ENCODE measurements around the gene N4BP2. TPM values are rescaled to one million over a fixed set of nuclear protein-coding genes. Genes with fewer than 3 reads are reported as not detected.

Gene N4BP2
- total and polyA plus RNA-seq, 9 donors: 3.5 to 21.3 (median 10.6) TPM

- peaks cover 2% of the 10 kb centered on the region for H3K4me1 ChIP-seq (ENCODE audit: insufficient read depth)
- no peaks in the 10 kb centered on the region for H3K27me3 ChIP-seq
- WGBS, 3 donors: 45 to 66% (median 45%) methylated on average over 14 of the region's 14 CpGs
- no peaks in the 10 kb centered on the region for H3K36me3 ChIP-seq
- no peak for TF ChIP-seq POLR2A (IDR thresholded peaks at IDR 0.05)
- TF ChIP-seq, protein P1, sequence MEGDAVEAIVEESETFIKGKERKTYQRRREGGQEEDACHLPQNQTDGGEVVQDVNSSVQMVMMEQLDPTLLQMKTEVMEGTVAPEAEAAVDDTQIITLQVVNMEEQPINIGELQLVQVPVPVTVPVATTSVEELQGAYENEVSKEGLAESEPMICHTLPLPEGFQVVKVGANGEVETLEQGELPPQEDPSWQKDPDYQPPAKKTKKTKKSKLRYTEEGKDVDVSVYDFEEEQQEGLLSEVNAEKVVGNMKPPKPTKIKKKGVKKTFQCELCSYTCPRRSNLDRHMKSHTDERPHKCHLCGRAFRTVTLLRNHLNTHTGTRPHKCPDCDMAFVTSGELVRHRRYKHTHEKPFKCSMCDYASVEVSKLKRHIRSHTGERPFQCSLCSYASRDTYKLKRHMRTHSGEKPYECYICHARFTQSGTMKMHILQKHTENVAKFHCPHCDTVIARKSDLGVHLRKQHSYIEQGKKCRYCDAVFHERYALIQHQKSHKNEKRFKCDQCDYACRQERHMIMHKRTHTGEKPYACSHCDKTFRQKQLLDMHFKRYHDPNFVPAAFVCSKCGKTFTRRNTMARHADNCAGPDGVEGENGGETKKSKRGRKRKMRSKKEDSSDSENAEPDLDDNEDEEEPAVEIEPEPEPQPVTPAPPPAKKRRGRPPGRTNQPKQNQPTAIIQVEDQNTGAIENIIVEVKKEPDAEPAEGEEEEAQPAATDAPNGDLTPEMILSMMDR (IDR thresholded peaks at IDR 0.05): no peak
- TF ChIP-seq EP300 (IDR thresholded peaks at IDR 0.05): no peak
- H3K4me3 ChIP-seq: no peak overlapping the region
- no peak overlapping the region for H3K27ac ChIP-seq
- no peak for DNase-seq
- intact Hi-C loops (cut with DNase I): no loop called here
- H3K9me3 ChIP-seq: no peaks in the 10 kb centered on the region
Measured at GRCh38 chr4:40194602-40195161, 138.0 kb downstream of the N4BP2 start.

- intact Hi-C loops (cut with DNase I): no loop called here
- Histone ChIP-seq H3K27ac (no peak overlapping the region), H3K36me3 (no peaks in the 10 kb centered on the region), H3K4me1 (ENCODE audit: insufficient read depth) (peaks cover 2% of the 10 kb centered on the region), H3K27me3 (no peaks in the 10 kb centered on the region), H3K4me3 (no peak overlapping the region), H3K9me3 (no peaks in the 10 kb centered on the region)
- 93 to 94% (median 93%) methylated on average over 10 of the region's 10 CpGs for whole genome bisulfite sequencing, 3 donors
- TF ChIP-seq POLR2A (IDR thresholded peaks at IDR 0.05) (no peak), EP300 (IDR thresholded peaks at IDR 0.05) (no peak)
- TF ChIP-seq, protein P1 (IDR thresholded peaks at IDR 0.05): no peak
- no peak for DNase-seq
Measured at GRCh38 chr4:40195182-40196177, 138.8 kb downstream of the N4BP2 start.

DNA sequence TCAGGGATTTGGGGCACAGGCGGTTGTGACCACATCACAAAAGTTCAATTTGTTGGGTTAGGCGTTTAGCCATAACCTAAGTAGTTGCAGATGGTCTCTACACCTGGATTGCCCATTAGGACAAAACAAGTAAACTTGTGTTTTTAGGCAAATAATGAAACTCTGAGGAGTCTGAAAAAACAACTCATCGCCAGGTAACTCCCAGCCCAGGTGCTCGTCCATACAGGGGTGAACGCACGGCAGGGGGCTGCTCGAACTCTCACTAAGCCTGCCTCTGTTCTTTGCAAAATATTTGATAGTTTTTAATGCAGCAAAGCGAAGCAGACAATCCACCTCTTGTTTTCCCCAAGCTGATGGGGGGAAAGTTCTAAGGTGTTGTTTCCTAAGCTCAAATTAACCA lies 139.6 kb downstream of the N4BP2 start:
- WGBS, 3 donors: 92 to 95% (median 94%) methylated on average over 8 of the region's 8 CpGs
- H3K9me3 ChIP-seq: no peaks in the 10 kb centered on the region
- H3K36me3 ChIP-seq: no peaks in the 10 kb centered on the region
- no peak overlapping the region for H3K4me3 ChIP-seq
- no peak for DNase-seq
- TF ChIP-seq EP300 (IDR thresholded peaks at IDR 0.05) (no peak), POLR2A (IDR thresholded peaks at IDR 0.05) (no peak)
- TF ChIP-seq, protein P1 (IDR thresholded peaks at IDR 0.05): no peak
- intact Hi-C loops (cut with DNase I): no loop called here
- H3K27ac ChIP-seq: no peak overlapping the region
- peaks cover 2% of the 10 kb centered on the region for H3K4me1 ChIP-seq (ENCODE audit: insufficient read depth)
- H3K27me3 ChIP-seq: no peaks in the 10 kb centered on the region

DNA sequence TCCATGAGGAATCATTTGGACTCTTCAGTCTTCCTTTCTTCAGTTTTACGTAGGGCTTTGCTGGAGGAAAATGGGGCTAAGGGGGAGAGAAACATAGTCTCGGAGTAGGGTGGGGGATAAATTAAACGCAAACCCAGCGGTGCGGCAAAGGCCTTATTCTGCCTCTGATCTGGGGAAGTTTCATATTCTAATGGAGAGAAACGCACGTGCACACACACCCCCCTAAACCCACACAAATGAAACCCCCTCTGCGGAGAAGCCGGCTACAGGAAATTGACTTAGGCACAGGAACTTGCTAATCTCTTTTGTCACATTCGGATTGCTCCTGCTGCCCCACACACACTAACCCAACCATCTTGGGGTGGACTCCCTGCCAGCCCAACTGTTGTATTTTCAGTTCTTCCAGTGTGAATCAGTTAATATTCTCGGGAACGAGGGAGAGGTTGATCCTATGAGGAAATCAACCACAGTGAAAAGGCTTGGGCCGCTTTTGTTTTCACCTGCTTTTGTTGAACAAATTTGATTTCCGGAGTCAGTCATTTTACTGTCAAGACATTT lies 140.2 kb downstream of the N4BP2 start, which contains the start of gene RHOH:
RHOH (plus strand) TSS at position 308 of the 558 bp plus-strand sequence. CDS start 46,356 bp downstream, outside the sequence.
- no peak for TF ChIP-seq POLR2A (IDR thresholded peaks at IDR 0.05)
- no peak for TF ChIP-seq EP300 (IDR thresholded peaks at IDR 0.05)
- TF ChIP-seq, protein P1 (IDR thresholded peaks at IDR 0.05): no peak
- no peak for DNase-seq
- Histone ChIP-seq H3K9me3 (no peaks in the 10 kb centered on the region), H3K27ac (no peak within 1 kb of the TSS), H3K4me1 (ENCODE audit: insufficient read depth) (peaks cover 2% of the 10 kb centered on the region), H3K4me3 (no peak within 1 kb of the TSS), H3K36me3 (no peaks in the 10 kb centered on the region), H3K27me3 (no peaks in the 10 kb centered on the region)
- 63 to 77% (median 76%) methylated on average over 14 of the region's 14 CpGs for WGBS, 3 donors
- intact Hi-C loops (cut with DNase I): no loop called here

Measured in ovary (tissue), 9 donors.